ENCODE data around the gene GRB14. TPM values are rescaled to one million over a fixed set of nuclear protein-coding genes. Genes with fewer than 3 reads are reported as not detected.

The GRB14 gene
- total RNA-seq, 1 donor from 2014 or later = not detected

GRCh38 chr2:164535280-164536025 is 85.8 kb downstream of the GRB14 start:
- Mint-ChIP-seq H3K27ac (no peak overlapping the region), H3K27me3 (peaks cover 4% of the 10 kb centered on the region), H3K9me3 (no peaks in the 10 kb centered on the region), H3K36me3 (ENCODE audit: low read depth) (no peaks in the 10 kb centered on the region), H3K4me3 (no peak overlapping the region), H3K4me1 (no peaks in the 10 kb centered on the region)
- POLR2A ChIA-PET = no interaction called here
- intact Hi-C loops (cut with micrococcal nuclease) = no loop called here
- ATAC-seq (ENCODE audit: low read depth) (no peak), DNase-seq (no peak)
- CTCF ChIA-PET = no interaction called here
- no peak for TF ChIP-seq CTCF (IDR thresholded peaks at IDR 0.05)

GRCh38 chr2:164530464-164530863 is 90.8 kb downstream of the GRB14 start:
- DNase-seq (no peak), ATAC-seq (ENCODE audit: low read depth) (no peak)
- Mint-ChIP-seq H3K9me3 (no peaks in the 10 kb centered on the region), H3K36me3 (ENCODE audit: low read depth) (no peaks in the 10 kb centered on the region), H3K4me1 (no peaks in the 10 kb centered on the region), H3K27ac (no peak overlapping the region), H3K27me3 (peaks cover 4% of the 10 kb centered on the region), H3K4me3 (no peak overlapping the region)
- CTCF ChIA-PET = no interaction called here
- no peak for TF ChIP-seq CTCF (IDR thresholded peaks at IDR 0.05)
- intact Hi-C loops (cut with micrococcal nuclease) = no loop called here
- POLR2A ChIA-PET = no interaction called here

- ChIA-PET POLR2A (no interaction called here), CTCF (no interaction called here)
- DNase-seq (no peak), ATAC-seq (ENCODE audit: low read depth) (no peak)
- no peak overlapping the region for H3K4me3 Mint-ChIP-seq
- no peaks in the 10 kb centered on the region for H3K27me3 Mint-ChIP-seq
- no peaks in the 10 kb centered on the region for H3K36me3 Mint-ChIP-seq (ENCODE audit: low read depth)
- no peaks in the 10 kb centered on the region for H3K4me1 Mint-ChIP-seq
- no peak for TF ChIP-seq CTCF (IDR thresholded peaks at IDR 0.05)
- no peak overlapping the region for H3K27ac Mint-ChIP-seq
- intact Hi-C loops (cut with micrococcal nuclease) = no loop called here
- peaks cover 7% of the 10 kb centered on the region for H3K9me3 Mint-ChIP-seq
Measured at GRCh38 chr2:164523726-164524125, 97.6 kb downstream of the GRB14 start.

GRCh38 chr2:164523009-164523408 is 98.3 kb downstream of the GRB14 start:
- Mint-ChIP-seq H3K27ac (no peak overlapping the region), H3K9me3 (peaks cover 13% of the 10 kb centered on the region), H3K27me3 (no peaks in the 10 kb centered on the region), H3K4me3 (no peak overlapping the region), H3K36me3 (ENCODE audit: low read depth) (no peaks in the 10 kb centered on the region), H3K4me1 (no peaks in the 10 kb centered on the region)
- TF ChIP-seq CTCF (IDR thresholded peaks at IDR 0.05) = no peak
- no peak for DNase-seq
- CTCF ChIA-PET = no interaction called here
- intact Hi-C loops (cut with micrococcal nuclease) = no loop called here
- POLR2A ChIA-PET = no interaction called here
- ATAC-seq (ENCODE audit: low read depth) = no peak

- H3K4me3 Mint-ChIP-seq = no peak overlapping the region
- H3K4me1 Mint-ChIP-seq = no peaks in the 10 kb centered on the region
- no peak for DNase-seq
- H3K27ac Mint-ChIP-seq = no peak overlapping the region
- no peaks in the 10 kb centered on the region for H3K36me3 Mint-ChIP-seq (ENCODE audit: low read depth)
- intact Hi-C loops (cut with micrococcal nuclease) = no loop called here
- H3K27me3 Mint-ChIP-seq = no peaks in the 10 kb centered on the region
- ATAC-seq (ENCODE audit: low read depth) = no peak
- ChIA-PET POLR2A (no interaction called here), CTCF (no interaction called here)
- no peak for TF ChIP-seq CTCF (IDR thresholded peaks at IDR 0.05)
- H3K9me3 Mint-ChIP-seq = peaks cover 13% of the 10 kb centered on the region
Measured at GRCh38 chr2:164522561-164522981, 98.7 kb downstream of the GRB14 start.
